GM21717 (cell line): ENCODE results near the gene MYF6.

Experiments used
- ATAC-seq: cut with Tn5 transposase; IDR thresholded peaks from one replicate; pipeline ENCODE4 v1.9.1; 2021; ENCODE audit warnings: mild to moderate bottlenecking, moderate library complexity; ENCODE audit not compliant: unreplicated experiment

The MYF6 gene

GRCh38 chr12:80754274-80754673 lies 46.8 kb downstream of the MYF6 start:
- ATAC-seq = no peak

- peak; percentile 84 for ATAC-seq
These were observed 49.4 kb downstream of the MYF6 start for GRCh38 chr12:80756875-80757274.
